ENCODE results near the gene CACNA1B.

Gene CACNA1B

DNA sequence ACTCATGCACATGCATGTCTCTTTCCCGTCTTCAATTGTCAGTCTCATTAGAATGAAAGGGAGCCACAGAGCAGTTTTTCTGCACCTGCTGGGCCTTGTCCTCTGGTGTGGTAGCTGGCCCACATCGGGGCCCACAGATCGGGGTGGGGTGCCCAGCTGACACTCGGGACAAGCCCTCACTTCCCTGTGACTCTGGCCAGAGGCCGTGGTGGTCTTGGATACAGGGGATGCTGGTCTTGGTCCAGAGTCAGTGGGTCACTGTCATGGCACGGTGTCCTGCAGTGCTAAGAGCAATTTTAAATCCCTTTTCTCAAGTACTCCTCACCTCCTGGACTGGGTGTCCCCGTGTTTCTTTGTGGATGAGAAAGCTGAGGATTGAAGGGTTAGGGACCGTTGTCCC, 193.2 kb downstream of the CACNA1B start:
- Histone ChIP-seq H2AK5ac (ENCODE audit: low read length, severe bottlenecking) (no peak overlapping the region), H2BK12ac (ENCODE audit: low read length in 2 of 2) (no peak overlapping the region), H3K14ac (ENCODE audit: low read length in 2 of 2) (no peak overlapping the region), H2BK15ac (ENCODE audit: low read depth, poor library complexity, severe bottlenecking) (no peak overlapping the region), H3K4me3 (ENCODE audit: insufficient read depth in 1 of 2, low read depth in 1 of 2, low read length in 2 of 2) (no peak overlapping the region), H3K9me3 (ENCODE audit: control insufficient read depth, low read length) (no peaks in the 10 kb centered on the region), H3K4me2 (ENCODE audit: low read length, poor library complexity, severe bottlenecking) (no peak overlapping the region), H3K27ac (ENCODE audit: low read length, poor library complexity, severe bottlenecking) (no peak overlapping the region), H4K91ac (ENCODE audit: low read length) (no peak overlapping the region), H4K8ac (ENCODE audit: low read length) (no peak overlapping the region), H3K36me3 (ENCODE audit: control insufficient read depth in 1 of 2, insufficient read depth in 2 of 2, low read depth in 1 of 2, low read length in 2 of 2) (no peaks in the 10 kb centered on the region), H2BK5ac (ENCODE audit: low read depth, low read length, poor library complexity, severe bottlenecking) (no peak overlapping the region), H3K4me1 (ENCODE audit: control insufficient read depth, insufficient read depth, low read depth, low read length) (peaks cover 2% of the 10 kb centered on the region), H2BK120ac (ENCODE audit: low read depth, low read length) (no peak overlapping the region), H3K27me3 (ENCODE audit: control insufficient read depth in 1 of 2, insufficient read depth in 1 of 2, low read length in 2 of 2) (peaks cover 0 to 20% of the 10 kb centered on the region in 2 experiments), H3K9ac (ENCODE audit: low read length) (no peak overlapping the region), H3K23ac (ENCODE audit: low read length in 2 of 2) (no peak overlapping the region), H2AFZ (ENCODE audit: low read depth, low read length) (no peak overlapping the region), H3K4ac (ENCODE audit: low read depth in 1 of 2, low read length in 2 of 2) (no peak overlapping the region), H3K79me1 (replicated peaks; ENCODE audit: low read length, poor library complexity, severe bottlenecking) (no peaks in the 10 kb centered on the region), H3K18ac (ENCODE audit: low read depth in 1 of 2, low read length in 2 of 2) (no peak overlapping the region)
- WGBS, result 76% methylated on average over 7 of the region's 8 CpGs
- no peak for DNase-seq

DNA sequence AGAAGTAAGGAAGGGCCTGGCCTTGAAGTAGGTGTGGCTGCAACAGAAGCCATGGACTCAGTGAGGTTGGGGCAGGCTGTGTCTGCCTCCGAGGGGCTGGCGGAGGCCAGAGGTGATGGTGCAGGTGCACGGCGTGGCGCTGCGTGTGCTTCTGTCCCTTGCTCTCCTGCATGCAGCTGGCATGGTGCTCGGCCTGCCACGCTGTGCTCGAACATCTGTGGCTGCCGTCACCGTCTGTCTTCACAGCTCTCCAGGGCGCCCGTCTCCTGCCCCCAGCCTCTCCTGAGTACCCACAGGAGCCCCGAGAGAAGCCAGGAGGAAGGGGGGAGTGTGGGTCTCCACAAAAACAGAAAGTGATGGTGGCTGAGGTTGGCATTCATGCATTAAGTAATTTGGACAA, 193.7 kb downstream of the CACNA1B start:
- Histone ChIP-seq H2AFZ (ENCODE audit: low read depth, low read length) (no peak overlapping the region), H3K4me1 (ENCODE audit: control insufficient read depth, insufficient read depth, low read depth, low read length) (peaks cover 2% of the 10 kb centered on the region), H2BK15ac (ENCODE audit: low read depth, poor library complexity, severe bottlenecking) (no peak overlapping the region), H3K18ac (ENCODE audit: low read depth in 1 of 2, low read length in 2 of 2) (no peak overlapping the region), H4K8ac (ENCODE audit: low read length) (no peak overlapping the region), H3K27me3 (ENCODE audit: control insufficient read depth in 1 of 2, insufficient read depth in 1 of 2, low read length in 2 of 2) (peaks cover 0 to 18% of the 10 kb centered on the region in 2 experiments), H3K27ac (ENCODE audit: low read length, poor library complexity, severe bottlenecking) (no peak overlapping the region), H3K79me1 (replicated peaks; ENCODE audit: low read length, poor library complexity, severe bottlenecking) (no peaks in the 10 kb centered on the region), H3K9me3 (ENCODE audit: control insufficient read depth, low read length) (no peaks in the 10 kb centered on the region), H2BK120ac (ENCODE audit: low read depth, low read length) (no peak overlapping the region), H2BK5ac (ENCODE audit: low read depth, low read length, poor library complexity, severe bottlenecking) (no peak overlapping the region), H3K36me3 (ENCODE audit: control insufficient read depth in 1 of 2, insufficient read depth in 2 of 2, low read depth in 1 of 2, low read length in 2 of 2) (no peaks in the 10 kb centered on the region), H3K14ac (ENCODE audit: low read length in 2 of 2) (no peak overlapping the region), H3K4me2 (ENCODE audit: low read length, poor library complexity, severe bottlenecking) (no peak overlapping the region), H3K9ac (ENCODE audit: low read length) (no peak overlapping the region), H3K23ac (ENCODE audit: low read length in 2 of 2) (no peak overlapping the region), H4K91ac (ENCODE audit: low read length) (no peak overlapping the region), H2AK5ac (ENCODE audit: low read length, severe bottlenecking) (no peak overlapping the region), H3K4me3 (ENCODE audit: insufficient read depth in 1 of 2, low read depth in 1 of 2, low read length in 2 of 2) (no peak overlapping the region), H2BK12ac (ENCODE audit: low read length in 2 of 2) (no peak overlapping the region), H3K4ac (ENCODE audit: low read depth in 1 of 2, low read length in 2 of 2) (no peak overlapping the region)
- WGBS, result 89% methylated on average over 10 of the region's 14 CpGs
- DNase-seq, result no peak

DNA sequence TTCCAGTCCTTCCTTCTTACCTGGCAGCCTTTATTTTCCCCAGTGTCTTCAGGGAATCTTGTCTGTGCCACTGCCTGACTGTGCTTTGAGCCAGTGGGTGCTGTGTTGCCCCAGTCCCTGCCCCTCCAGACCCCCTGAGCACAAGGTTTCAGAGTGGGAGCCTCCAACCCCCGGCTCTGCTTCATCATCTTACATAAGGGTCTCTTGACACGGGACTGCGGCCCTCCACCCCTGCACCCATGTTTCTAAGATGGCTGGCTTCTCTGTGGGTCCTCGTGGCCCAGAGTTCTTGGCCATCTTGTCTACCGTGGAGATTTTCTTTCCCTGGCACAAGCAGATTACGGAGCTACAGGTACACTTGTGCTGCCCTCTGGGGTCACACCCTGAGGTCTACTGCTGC, 194.1 kb downstream of the CACNA1B start:
- H3K79me1 ChIP-seq (replicated peaks; ENCODE audit: low read length, poor library complexity, severe bottlenecking), result no peaks in the 10 kb centered on the region
- no peaks in the 10 kb centered on the region for H3K9me3 ChIP-seq (ENCODE audit: control insufficient read depth, low read length)
- no peak overlapping the region for H2AFZ ChIP-seq (ENCODE audit: low read depth, low read length)
- H3K9ac ChIP-seq (ENCODE audit: low read length), result no peak overlapping the region
- no peak overlapping the region for H2BK120ac ChIP-seq (ENCODE audit: low read depth, low read length)
- DNase-seq, result no peak
- no peak overlapping the region for H3K23ac ChIP-seq (ENCODE audit: low read length in 2 of 2)
- no peak overlapping the region for H4K8ac ChIP-seq (ENCODE audit: low read length)
- H3K4ac ChIP-seq (ENCODE audit: low read depth in 1 of 2, low read length in 2 of 2), result no peak overlapping the region
- H3K4me1 ChIP-seq (ENCODE audit: control insufficient read depth, insufficient read depth, low read depth, low read length), result peaks cover 2% of the 10 kb centered on the region
- H2BK12ac ChIP-seq (ENCODE audit: low read length in 2 of 2), result no peak overlapping the region
- no peak overlapping the region for H2BK5ac ChIP-seq (ENCODE audit: low read depth, low read length, poor library complexity, severe bottlenecking)
- no peak overlapping the region for H3K4me3 ChIP-seq (ENCODE audit: insufficient read depth in 1 of 2, low read depth in 1 of 2, low read length in 2 of 2)
- 87% methylated on average over 6 of the region's 6 CpGs for WGBS
- H2BK15ac ChIP-seq (ENCODE audit: low read depth, poor library complexity, severe bottlenecking), result no peak overlapping the region
- H3K4me2 ChIP-seq (ENCODE audit: low read length, poor library complexity, severe bottlenecking), result no peak overlapping the region
- peaks cover 0 to 22% of the 10 kb centered on the region in 2 experiments for H3K27me3 ChIP-seq (ENCODE audit: control insufficient read depth in 1 of 2, insufficient read depth in 1 of 2, low read length in 2 of 2)
- H3K18ac ChIP-seq (ENCODE audit: low read depth in 1 of 2, low read length in 2 of 2), result no peak overlapping the region
- H3K14ac ChIP-seq (ENCODE audit: low read length in 2 of 2), result no peak overlapping the region
- H4K91ac ChIP-seq (ENCODE audit: low read length), result no peak overlapping the region
- no peaks in the 10 kb centered on the region for H3K36me3 ChIP-seq (ENCODE audit: control insufficient read depth in 1 of 2, insufficient read depth in 2 of 2, low read depth in 1 of 2, low read length in 2 of 2)
- H3K27ac ChIP-seq (ENCODE audit: low read length, poor library complexity, severe bottlenecking), result no peak overlapping the region
- H2AK5ac ChIP-seq (ENCODE audit: low read length, severe bottlenecking), result no peak overlapping the region

DNA sequence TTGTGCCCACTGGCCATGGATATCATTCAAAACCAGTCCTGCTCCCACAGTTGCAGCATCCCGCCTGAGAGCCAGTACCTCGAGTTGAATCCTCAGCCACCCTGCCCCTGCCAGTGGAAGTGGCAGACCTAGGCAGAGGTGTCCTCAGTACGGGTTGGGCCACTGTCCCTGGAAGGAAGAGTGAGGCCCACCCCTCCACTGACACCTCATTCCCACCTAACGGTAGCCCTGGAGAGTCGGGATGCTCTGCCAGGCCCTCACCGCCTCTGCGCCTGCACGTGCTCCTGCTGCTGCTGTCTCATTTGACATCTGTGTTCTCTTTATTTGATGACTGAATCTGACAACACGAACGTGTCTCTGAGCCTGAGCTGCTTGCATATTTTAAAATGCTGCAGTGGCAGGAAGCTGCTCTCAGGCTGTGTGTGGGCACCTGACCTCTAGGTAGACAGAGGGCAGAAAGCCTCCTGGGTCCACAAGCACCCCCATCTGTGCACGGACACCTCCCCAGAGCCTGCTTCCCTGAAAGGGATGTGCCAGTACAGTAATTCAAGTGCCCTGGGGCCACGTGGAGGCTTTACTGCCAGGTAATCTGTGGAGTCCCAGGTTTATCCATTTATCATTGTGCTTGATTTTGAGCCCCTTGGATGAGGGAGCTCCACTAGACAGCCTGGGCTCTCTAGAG, 194.7 kb downstream of the CACNA1B start:
- H4K91ac ChIP-seq (ENCODE audit: low read length), result no peak overlapping the region
- no peak overlapping the region for H2AFZ ChIP-seq (ENCODE audit: low read depth, low read length)
- H4K8ac ChIP-seq (ENCODE audit: low read length), result no peak overlapping the region
- H3K4ac ChIP-seq (ENCODE audit: low read depth in 1 of 2, low read length in 2 of 2), result no peak overlapping the region
- no peak overlapping the region for H2BK15ac ChIP-seq (ENCODE audit: low read depth, poor library complexity, severe bottlenecking)
- no peak for DNase-seq
- no peak overlapping the region for H3K27ac ChIP-seq (ENCODE audit: low read length, poor library complexity, severe bottlenecking)
- no peak overlapping the region for H2BK5ac ChIP-seq (ENCODE audit: low read depth, low read length, poor library complexity, severe bottlenecking)
- H3K4me3 ChIP-seq (ENCODE audit: insufficient read depth in 1 of 2, low read depth in 1 of 2, low read length in 2 of 2), result no peak overlapping the region
- WGBS, result 79% methylated on average over 12 of the region's 12 CpGs
- no peak overlapping the region for H3K4me2 ChIP-seq (ENCODE audit: low read length, poor library complexity, severe bottlenecking)
- H2BK120ac ChIP-seq (ENCODE audit: low read depth, low read length), result no peak overlapping the region
- no peak overlapping the region for H3K9ac ChIP-seq (ENCODE audit: low read length)
- no peaks in the 10 kb centered on the region for H3K36me3 ChIP-seq (ENCODE audit: control insufficient read depth in 1 of 2, insufficient read depth in 2 of 2, low read depth in 1 of 2, low read length in 2 of 2)
- H2BK12ac ChIP-seq (ENCODE audit: low read length in 2 of 2), result no peak overlapping the region
- H3K23ac ChIP-seq (ENCODE audit: low read length in 2 of 2), result no peak overlapping the region
- H3K4me1 ChIP-seq (ENCODE audit: control insufficient read depth, insufficient read depth, low read depth, low read length), result peaks cover 2% of the 10 kb centered on the region
- no peak overlapping the region for H2AK5ac ChIP-seq (ENCODE audit: low read length, severe bottlenecking)
- H3K18ac ChIP-seq (ENCODE audit: low read depth in 1 of 2, low read length in 2 of 2), result no peak overlapping the region
- H3K27me3 ChIP-seq (ENCODE audit: control insufficient read depth in 1 of 2, insufficient read depth in 1 of 2, low read length in 2 of 2), result peaks cover 0 to 23% of the 10 kb centered on the region in 2 experiments
- H3K14ac ChIP-seq (ENCODE audit: low read length in 2 of 2), result no peak overlapping the region
- no peaks in the 10 kb centered on the region for H3K9me3 ChIP-seq (ENCODE audit: control insufficient read depth, low read length)
- H3K79me1 ChIP-seq (replicated peaks; ENCODE audit: low read length, poor library complexity, severe bottlenecking), result no peaks in the 10 kb centered on the region
